NCI-H345 (cell line): ENCODE data around the gene FAM20A.

Source experiments
- DNase-seq: peaks from one replicate; lab custom pipeline; 2025; lab: John Stamatoyannopoulos, UW

FAM20A gene

GRCh38 chr17:68491381-68492231, 109.6 kb downstream of the FAM20A start:
- no peak for DNase-seq

- DNase-seq = no peak
Observed at GRCh38 chr17:68489919-68490318, 111.2 kb downstream of the FAM20A start.
